GM23338 (cell line): ENCODE results near the gene ISCA1. TPM values are rescaled to one million over a fixed set of nuclear protein-coding genes. Genes with fewer than 3 reads are reported as not detected.

Experiments used
- ATAC-seq: fragments of 200-7000 bp; cut with Tn5 transposase; 3 replicates; pipeline ENCODE4 v1.9.1; 2020
- DNase-seq: peaks from one replicate; pipeline ENCODE4 v3.0.0-alpha.2; 2015; ENCODE audit warnings: low spot score
- H2AFZ ChIP-seq: fragments of 200-600 bp; sonication (generic); 2 replicates; pipeline ENCODE4 v1.8.0; 2016; ENCODE audit warnings: antibody characterized with exemption, mild to moderate bottlenecking, moderate library complexity
- H3F3A ChIP-seq: fragments of 200-600 bp; sonication (generic); replicated peaks from 2 replicates; pipeline ENCODE4 v1.8.0; 2017; ENCODE audit warnings: antibody characterized with exemption, mixed run types, low read depth
- H3K27ac ChIP-seq: fragments of 200-600 bp; sonication (generic); 2 replicates; pipeline ENCODE4 v1.6.1; 2016; ENCODE audit warnings: low read depth
- H3K27me3 ChIP-seq: fragments of 200-600 bp; sonication (generic); 2 replicates; pipeline ENCODE4 v1.8.0; 2016; ENCODE audit warnings: mild to moderate bottlenecking, mixed run types, moderate library complexity; ENCODE audit not compliant: insufficient read depth
- H3K36me3 ChIP-seq: fragments of 200-600 bp; sonication (generic); 2 replicates; pipeline ENCODE4 v1.8.0; 2016; ENCODE audit warnings: mild to moderate bottlenecking; ENCODE audit not compliant: insufficient read depth
- H3K4me1 ChIP-seq: fragments of 200-600 bp; sonication (generic); 2 replicates; pipeline ENCODE4 v1.8.0; 2016; ENCODE audit warnings: mild to moderate bottlenecking, moderate library complexity; ENCODE audit not compliant: insufficient read depth
- H3K4me2 ChIP-seq: fragments of 200-600 bp; sonication (generic); 2 replicates; pipeline ENCODE4 v1.7.1; 2017; ENCODE audit warnings: mixed run types
- H3K4me3 ChIP-seq: fragments of 200-600 bp; sonication (generic); 2 replicates; pipeline ENCODE4 v1.6.1; 2016; ENCODE audit warnings: mixed run types
- H3K79me2 ChIP-seq: fragments of 200-600 bp; sonication (generic); replicated peaks from 2 replicates; pipeline ENCODE4 v1.8.0; 2017; ENCODE audit warnings: mild to moderate bottlenecking; ENCODE audit not compliant: insufficient read depth
- H3K9me2 ChIP-seq: fragments of 200-600 bp; sonication (generic); 2 replicates; pipeline ENCODE4 v1.8.0; 2017; ENCODE audit not compliant: insufficient read depth
- H4K20me1 ChIP-seq: fragments of 200-600 bp; sonication (generic); replicated peaks from 2 replicates; pipeline ENCODE4 v1.8.0; 2017; ENCODE audit warnings: mild to moderate bottlenecking; ENCODE audit not compliant: insufficient read depth
- H3K27ac Mint-ChIP-seq: 2 replicates; pipeline ENCODE4 v1.8.0; 2020; ENCODE audit warnings: inconsistent platforms, mild to moderate bottlenecking, moderate library complexity, mixed read lengths
- H3K27me3 Mint-ChIP-seq: 3 replicates; pipeline ENCODE4 v1.8.0; 2022; ENCODE audit warnings: low read depth, mild to moderate bottlenecking, moderate library complexity, mixed read lengths, inconsistent platforms; ENCODE audit not compliant: insufficient read depth, poor library complexity
- H3K36me3 Mint-ChIP-seq: 3 replicates; pipeline ENCODE4 v1.8.0; 2021; ENCODE audit warnings: low read depth, mild to moderate bottlenecking, inconsistent platforms, moderate library complexity, mixed read lengths
- H3K4me1 Mint-ChIP-seq: 3 replicates; pipeline ENCODE4 v1.8.0; 2020; ENCODE audit warnings: mild to moderate bottlenecking, inconsistent platforms, mixed read lengths
- H3K4me3 Mint-ChIP-seq: 3 replicates; pipeline ENCODE4 v1.8.0; 2021; ENCODE audit warnings: moderate library complexity, mild to moderate bottlenecking, inconsistent platforms, mixed read lengths
- H3K9me3 Mint-ChIP-seq: 3 replicates; pipeline ENCODE4 v1.8.0; 2020; ENCODE audit warnings: moderate library complexity, mild to moderate bottlenecking, inconsistent platforms, mixed read lengths
- CREB1 ChIP-seq: fragments of 250-450 bp; sonication (Bioruptor Pico); IDR thresholded peaks from 2 replicates; pipeline ENCODE4 v1.5.0; 2020; ENCODE audit warnings: low read depth, mild to moderate bottlenecking, moderate library complexity
- ETS1 ChIP-seq: IDR thresholded peaks from 2 replicates; pipeline ENCODE4 v1.6.1; 2016; ENCODE audit warnings: antibody characterized with exemption
- EZH2 ChIP-seq: fragments of 200-600 bp; sonication (generic); IDR thresholded peaks from one replicate; pipeline ENCODE4 v1.8.0; 2017; ENCODE audit warnings: antibody characterized with exemption, mild to moderate bottlenecking, low read depth; ENCODE audit not compliant: unreplicated experiment
- EZH2phosphoT487 ChIP-seq: fragments of 200-600 bp; sonication (generic); IDR thresholded peaks from one replicate; pipeline ENCODE4 v1.8.1; 2018; ENCODE audit warnings: antibody characterized with exemption; ENCODE audit not compliant: unreplicated experiment
- JUNB ChIP-seq: IDR thresholded peaks from one replicate; pipeline ENCODE4 v1.6.1; 2016; ENCODE audit warnings: antibody characterized with exemption; ENCODE audit not compliant: unreplicated experiment
- NANOG ChIP-seq: IDR thresholded peaks from 2 replicates; pipeline ENCODE4 v1.6.1; 2016; ENCODE audit warnings: antibody characterized with exemption, borderline replicate concordance
- POLR2AphosphoS5 ChIP-seq: IDR thresholded peaks from 2 replicates; pipeline ENCODE4 v1.6.1; 2016; ENCODE audit warnings: antibody characterized with exemption, low read depth
- STAT1 ChIP-seq: IDR thresholded peaks from one replicate; pipeline ENCODE4 v1.6.1; 2016; ENCODE audit warnings: antibody characterized with exemption; ENCODE audit not compliant: unreplicated experiment
- ZNF114 ChIP-seq: fragments of 250-450 bp; sonication (Bioruptor Pico); IDR thresholded peaks from 2 replicates; pipeline ENCODE4 v1.5.0; 2020; ENCODE audit warnings: mild to moderate bottlenecking, moderate library complexity
- ZNF331 ChIP-seq: fragments of 250-450 bp; sonication (Bioruptor Pico); IDR thresholded peaks from 2 replicates; pipeline ENCODE4 v1.5.0; 2020; ENCODE audit warnings: low read depth, mild to moderate bottlenecking, moderate library complexity
- polyA plus RNA-seq: library from polyadenylated mRNA; unstranded; fragments of >200 nt; fragmentation: Nextera tagmentation; extraction: Ambion mirVana; gene quantifications from 2 replicates; pipeline ENCODE4 v1.2.1, GENCODE V29; 2016
- total RNA-seq: library from RNA; depleted of rRNA; stranded (reverse); fragments of >200 nt; shearing (Covaris generic); gene quantifications from 2 replicates; pipeline ENCODE4 v1.2.3, GENCODE V29; 2014
- TF ChIP-seq, protein P1 (sequence below): IDR thresholded peaks from one replicate; pipeline ENCODE4 v1.6.1; 2018; ENCODE audit warnings: antibody characterized with exemption; ENCODE audit not compliant: unreplicated experiment
- TF ChIP-seq, protein P2 (sequence below), 2 experiments: fragments of 200-600 bp in 1 of 2; sonication (generic) in 1 of 2; conservative IDR thresholded peaks; 2 replicates each; pipeline versions ENCODE4 v1.5.1 to v1.6.1; 2016 to 2017; ENCODE audit warnings: antibody characterized with exemption in 2 of 2, low read depth in 2 of 2, mild to moderate bottlenecking in 2 of 2, moderate library complexity in 1 of 2
- TF ChIP-seq, protein P3 (sequence below): fragments of 250-450 bp; sonication (Bioruptor Pico); IDR thresholded peaks from 2 replicates; pipeline ENCODE4 v1.5.0; 2020; ENCODE audit warnings: mild to moderate bottlenecking, moderate library complexity

ISCA1 gene
- total and polyA plus RNA-seq, 2 experiments from 2014 or later: 54.9 to 61.0 TPM

- Mint-ChIP-seq H3K4me3 (no peak overlapping the region), H3K4me1 (peaks cover 9% of the 10 kb centered on the region), H3K27me3 (no peaks in the 10 kb centered on the region), H3K9me3 (no peaks in the 10 kb centered on the region), H3K36me3 (peaks cover 36% of the 10 kb centered on the region), H3K27ac (no peak overlapping the region)
- Histone ChIP-seq H3K4me3 (no peak overlapping the region), H3K9me2 (no peaks in the 10 kb centered on the region), H2AFZ (no peak overlapping the region), H3F3A (no peaks in the 10 kb centered on the region), H3K36me3 (peaks cover 3% of the 10 kb centered on the region; the same call in 1 of the 2 replicates), H3K27me3 (no peaks in the 10 kb centered on the region), H3K79me2 (no peaks in the 10 kb centered on the region), H3K27ac (no peak overlapping the region), H3K4me1 (peaks cover 8% of the 10 kb centered on the region), H3K4me2 (no peak overlapping the region), H4K20me1 (no peaks in the 10 kb centered on the region)
- DNase-seq (no peak), ATAC-seq (no peak)
- TF ChIP-seq, protein P1, sequence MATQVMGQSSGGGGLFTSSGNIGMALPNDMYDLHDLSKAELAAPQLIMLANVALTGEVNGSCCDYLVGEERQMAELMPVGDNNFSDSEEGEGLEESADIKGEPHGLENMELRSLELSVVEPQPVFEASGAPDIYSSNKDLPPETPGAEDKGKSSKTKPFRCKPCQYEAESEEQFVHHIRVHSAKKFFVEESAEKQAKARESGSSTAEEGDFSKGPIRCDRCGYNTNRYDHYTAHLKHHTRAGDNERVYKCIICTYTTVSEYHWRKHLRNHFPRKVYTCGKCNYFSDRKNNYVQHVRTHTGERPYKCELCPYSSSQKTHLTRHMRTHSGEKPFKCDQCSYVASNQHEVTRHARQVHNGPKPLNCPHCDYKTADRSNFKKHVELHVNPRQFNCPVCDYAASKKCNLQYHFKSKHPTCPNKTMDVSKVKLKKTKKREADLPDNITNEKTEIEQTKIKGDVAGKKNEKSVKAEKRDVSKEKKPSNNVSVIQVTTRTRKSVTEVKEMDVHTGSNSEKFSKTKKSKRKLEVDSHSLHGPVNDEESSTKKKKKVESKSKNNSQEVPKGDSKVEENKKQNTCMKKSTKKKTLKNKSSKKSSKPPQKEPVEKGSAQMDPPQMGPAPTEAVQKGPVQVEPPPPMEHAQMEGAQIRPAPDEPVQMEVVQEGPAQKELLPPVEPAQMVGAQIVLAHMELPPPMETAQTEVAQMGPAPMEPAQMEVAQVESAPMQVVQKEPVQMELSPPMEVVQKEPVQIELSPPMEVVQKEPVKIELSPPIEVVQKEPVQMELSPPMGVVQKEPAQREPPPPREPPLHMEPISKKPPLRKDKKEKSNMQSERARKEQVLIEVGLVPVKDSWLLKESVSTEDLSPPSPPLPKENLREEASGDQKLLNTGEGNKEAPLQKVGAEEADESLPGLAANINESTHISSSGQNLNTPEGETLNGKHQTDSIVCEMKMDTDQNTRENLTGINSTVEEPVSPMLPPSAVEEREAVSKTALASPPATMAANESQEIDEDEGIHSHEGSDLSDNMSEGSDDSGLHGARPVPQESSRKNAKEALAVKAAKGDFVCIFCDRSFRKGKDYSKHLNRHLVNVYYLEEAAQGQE: no peak
- no peak for TF ChIP-seq STAT1
- TF ChIP-seq JUNB: no peak
- TF ChIP-seq, protein P2, sequence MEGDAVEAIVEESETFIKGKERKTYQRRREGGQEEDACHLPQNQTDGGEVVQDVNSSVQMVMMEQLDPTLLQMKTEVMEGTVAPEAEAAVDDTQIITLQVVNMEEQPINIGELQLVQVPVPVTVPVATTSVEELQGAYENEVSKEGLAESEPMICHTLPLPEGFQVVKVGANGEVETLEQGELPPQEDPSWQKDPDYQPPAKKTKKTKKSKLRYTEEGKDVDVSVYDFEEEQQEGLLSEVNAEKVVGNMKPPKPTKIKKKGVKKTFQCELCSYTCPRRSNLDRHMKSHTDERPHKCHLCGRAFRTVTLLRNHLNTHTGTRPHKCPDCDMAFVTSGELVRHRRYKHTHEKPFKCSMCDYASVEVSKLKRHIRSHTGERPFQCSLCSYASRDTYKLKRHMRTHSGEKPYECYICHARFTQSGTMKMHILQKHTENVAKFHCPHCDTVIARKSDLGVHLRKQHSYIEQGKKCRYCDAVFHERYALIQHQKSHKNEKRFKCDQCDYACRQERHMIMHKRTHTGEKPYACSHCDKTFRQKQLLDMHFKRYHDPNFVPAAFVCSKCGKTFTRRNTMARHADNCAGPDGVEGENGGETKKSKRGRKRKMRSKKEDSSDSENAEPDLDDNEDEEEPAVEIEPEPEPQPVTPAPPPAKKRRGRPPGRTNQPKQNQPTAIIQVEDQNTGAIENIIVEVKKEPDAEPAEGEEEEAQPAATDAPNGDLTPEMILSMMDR (conservative IDR thresholded peaks at IDR 0.05; ENCODE audit: low read depth in 2 of 2): no peak
- TF ChIP-seq ZNF114 (CRISPR knock-in tag): no peak
- TF ChIP-seq ZNF331: no peak
- TF ChIP-seq ETS1: no peak
- TF ChIP-seq, protein P3, sequence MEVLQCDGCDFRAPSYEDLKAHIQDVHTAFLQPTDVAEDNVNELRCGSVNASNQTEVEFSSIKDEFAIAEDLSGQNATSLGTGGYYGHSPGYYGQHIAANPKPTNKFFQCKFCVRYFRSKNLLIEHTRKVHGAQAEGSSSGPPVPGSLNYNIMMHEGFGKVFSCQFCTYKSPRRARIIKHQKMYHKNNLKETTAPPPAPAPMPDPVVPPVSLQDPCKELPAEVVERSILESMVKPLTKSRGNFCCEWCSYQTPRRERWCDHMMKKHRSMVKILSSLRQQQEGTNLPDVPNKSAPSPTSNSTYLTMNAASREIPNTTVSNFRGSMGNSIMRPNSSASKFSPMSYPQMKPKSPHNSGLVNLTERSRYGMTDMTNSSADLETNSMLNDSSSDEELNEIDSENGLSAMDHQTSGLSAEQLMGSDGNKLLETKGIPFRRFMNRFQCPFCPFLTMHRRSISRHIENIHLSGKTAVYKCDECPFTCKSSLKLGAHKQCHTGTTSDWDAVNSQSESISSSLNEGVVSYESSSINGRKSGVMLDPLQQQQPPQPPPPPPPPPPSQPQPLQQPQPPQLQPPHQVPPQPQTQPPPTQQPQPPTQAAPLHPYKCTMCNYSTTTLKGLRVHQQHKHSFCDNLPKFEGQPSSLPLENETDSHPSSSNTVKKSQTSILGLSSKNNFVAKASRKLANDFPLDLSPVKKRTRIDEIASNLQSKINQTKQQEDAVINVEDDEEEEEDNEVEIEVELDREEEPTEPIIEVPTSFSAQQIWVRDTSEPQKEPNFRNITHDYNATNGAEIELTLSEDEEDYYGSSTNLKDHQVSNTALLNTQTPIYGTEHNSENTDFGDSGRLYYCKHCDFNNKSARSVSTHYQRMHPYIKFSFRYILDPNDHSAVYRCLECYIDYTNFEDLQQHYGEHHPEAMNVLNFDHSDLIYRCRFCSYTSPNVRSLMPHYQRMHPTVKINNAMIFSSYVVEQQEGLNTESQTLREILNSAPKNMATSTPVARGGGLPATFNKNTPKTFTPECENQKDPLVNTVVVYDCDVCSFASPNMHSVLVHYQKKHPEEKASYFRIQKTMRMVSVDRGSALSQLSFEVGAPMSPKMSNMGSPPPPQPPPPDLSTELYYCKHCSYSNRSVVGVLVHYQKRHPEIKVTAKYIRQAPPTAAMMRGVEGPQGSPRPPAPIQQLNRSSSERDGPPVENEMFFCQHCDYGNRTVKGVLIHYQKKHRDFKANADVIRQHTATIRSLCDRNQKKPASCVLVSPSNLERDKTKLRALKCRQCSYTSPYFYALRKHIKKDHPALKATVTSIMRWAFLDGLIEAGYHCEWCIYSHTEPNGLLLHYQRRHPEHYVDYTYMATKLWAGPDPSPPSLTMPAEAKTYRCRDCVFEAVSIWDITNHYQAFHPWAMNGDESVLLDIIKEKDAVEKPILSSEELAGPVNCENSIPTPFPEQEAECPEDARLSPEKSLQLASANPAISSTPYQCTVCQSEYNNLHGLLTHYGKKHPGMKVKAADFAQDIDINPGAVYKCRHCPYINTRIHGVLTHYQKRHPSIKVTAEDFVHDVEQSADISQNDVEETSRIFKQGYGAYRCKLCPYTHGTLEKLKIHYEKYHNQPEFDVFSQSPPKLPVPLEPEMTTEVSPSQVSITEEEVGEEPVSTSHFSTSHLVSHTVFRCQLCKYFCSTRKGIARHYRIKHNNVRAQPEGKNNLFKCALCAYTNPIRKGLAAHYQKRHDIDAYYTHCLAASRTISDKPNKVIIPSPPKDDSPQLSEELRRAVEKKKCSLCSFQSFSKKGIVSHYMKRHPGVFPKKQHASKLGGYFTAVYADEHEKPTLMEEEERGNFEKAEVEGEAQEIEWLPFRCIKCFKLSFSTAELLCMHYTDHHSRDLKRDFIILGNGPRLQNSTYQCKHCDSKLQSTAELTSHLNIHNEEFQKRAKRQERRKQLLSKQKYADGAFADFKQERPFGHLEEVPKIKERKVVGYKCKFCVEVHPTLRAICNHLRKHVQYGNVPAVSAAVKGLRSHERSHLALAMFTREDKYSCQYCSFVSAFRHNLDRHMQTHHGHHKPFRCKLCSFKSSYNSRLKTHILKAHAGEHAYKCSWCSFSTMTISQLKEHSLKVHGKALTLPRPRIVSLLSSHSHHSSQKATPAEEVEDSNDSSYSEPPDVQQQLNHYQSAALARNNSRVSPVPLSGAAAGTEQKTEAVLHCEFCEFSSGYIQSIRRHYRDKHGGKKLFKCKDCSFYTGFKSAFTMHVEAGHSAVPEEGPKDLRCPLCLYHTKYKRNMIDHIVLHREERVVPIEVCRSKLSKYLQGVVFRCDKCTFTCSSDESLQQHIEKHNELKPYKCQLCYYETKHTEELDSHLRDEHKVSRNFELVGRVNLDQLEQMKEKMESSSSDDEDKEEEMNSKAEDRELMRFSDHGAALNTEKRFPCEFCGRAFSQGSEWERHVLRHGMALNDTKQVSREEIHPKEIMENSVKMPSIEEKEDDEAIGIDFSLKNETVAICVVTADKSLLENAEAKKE: no peak
- TF ChIP-seq EZH2: no peak
- TF ChIP-seq POLR2AphosphoS5: no peak
- TF ChIP-seq EZH2phosphoT487: no peak
- TF ChIP-seq NANOG: no peak
- no peak for TF ChIP-seq CREB1
These were observed 16.5 kb upstream of the ISCA1 start for GRCh38 chr9:86298873-86299272.
